ENCODE measurements around the gene TBXA2R.

- TF ChIP-seq CTCF (conservative IDR thresholded peaks at IDR 0.05; ENCODE audit: low read length) (no peak), EZH2phosphoT487 (IDR thresholded peaks at IDR 0.05; ENCODE audit: borderline replicate concordance) (no peak)
Observed at GRCh38 chr19:3648037-3648905, 41.6 kb upstream of the TBXA2R start.

Measured in Loucy (cell line).